ENCODE results near the gene CADPS2. TPM values are rescaled to one million over a fixed set of nuclear protein-coding genes. Genes with fewer than 3 reads are reported as not detected.
"Not testable (repeated sequence)": the region's sequence is repeated elsewhere in the genome, so short reads cannot be mapped to it uniquely, and the experiment has no call there.

CADPS2 gene
- polyA plus RNA-seq, 1 donor (not counting 4 experiments of a cell fraction or from before 2014, with no cell fraction given) = 0.35 TPM

GRCh38 chr7:122289426-122289825, 596.8 kb downstream of the CADPS2 start:
- dilution Hi-C loops (cut with MboI; ENCODE audit: extremely low pct_ligation_motif_present, low sequenced_read_pairs) = no loop called here

GRCh38 chr7:122284608-122285007, 601.7 kb downstream of the CADPS2 start:
- dilution Hi-C loops (cut with MboI; ENCODE audit: extremely low pct_ligation_motif_present, low sequenced_read_pairs); H3K79me2 ChIP-seq (ENCODE audit: control insufficient read depth, insufficient read depth, low read length); H3K4me1 ChIP-seq (ENCODE audit: control insufficient read depth, extremely low read depth, insufficient read depth, low read length); H2AFZ ChIP-seq (ENCODE audit: control insufficient read depth, low read length); H4K20me1 ChIP-seq (ENCODE audit: control insufficient read depth, extremely low read depth, insufficient read depth, low read length); H3K9ac ChIP-seq (ENCODE audit: control insufficient read depth, extremely low read depth, insufficient read depth, low read length); H3K9me1 ChIP-seq (ENCODE audit: control insufficient read depth, extremely low read depth, insufficient read depth, low read length); H3K4me2 ChIP-seq (ENCODE audit: control insufficient read depth, extremely low read depth, insufficient read depth, low read depth, low read length); H3K27me3 ChIP-seq (ENCODE audit: control insufficient read depth, extremely low read depth, insufficient read depth, low read length); H3K36me3 ChIP-seq (ENCODE audit: control insufficient read depth in 2 of 2, extremely low read depth in 1 of 2, insufficient read depth in 2 of 2, low read length in 2 of 2); H3K27ac ChIP-seq (ENCODE audit: control insufficient read depth, insufficient read depth, low read length); DNase-seq (ENCODE audit: low read depth, low spot score); H3K9me3 ChIP-seq (ENCODE audit: control insufficient read depth, low read depth, low read length); H3K4me3 ChIP-seq (ENCODE audit: control insufficient read depth in 2 of 3, extremely low read depth in 1 of 3, insufficient read depth in 2 of 3, low read depth in 1 of 3, low read length in 3 of 3); FAIRE-seq: not testable (repeated sequence)

More at GRCh38 chr7:122289426-122289825, 596.8 kb downstream of the CADPS2 start:
- no peaks in the 10 kb centered on the region for H3K9me3 ChIP-seq (ENCODE audit: control insufficient read depth, low read depth, low read length)
- H3K4me2 ChIP-seq (ENCODE audit: control insufficient read depth, extremely low read depth, insufficient read depth, low read depth, low read length) = no peak overlapping the region
- DNase-seq (ENCODE audit: low read depth, low spot score) (no peak), FAIRE-seq (no peak)
- no peak overlapping the region for H3K27ac ChIP-seq (ENCODE audit: control insufficient read depth, insufficient read depth, low read length)
- no peaks in the 10 kb centered on the region for H3K27me3 ChIP-seq (ENCODE audit: control insufficient read depth, extremely low read depth, insufficient read depth, low read length)
- H3K4me1 ChIP-seq (ENCODE audit: control insufficient read depth, extremely low read depth, insufficient read depth, low read length) = no peaks in the 10 kb centered on the region
- H3K9me1 ChIP-seq (ENCODE audit: control insufficient read depth, extremely low read depth, insufficient read depth, low read length) = no peaks in the 10 kb centered on the region
- H3K9ac ChIP-seq (ENCODE audit: control insufficient read depth, extremely low read depth, insufficient read depth, low read length) = no peak overlapping the region
- H3K4me3 ChIP-seq (ENCODE audit: control insufficient read depth in 2 of 3, extremely low read depth in 1 of 3, insufficient read depth in 2 of 3, low read depth in 1 of 3, low read length in 3 of 3) = no peak overlapping the region
- no peaks in the 10 kb centered on the region for H3K79me2 ChIP-seq (ENCODE audit: control insufficient read depth, insufficient read depth, low read length)
- TF ChIP-seq EZH2 (IDR thresholded peaks at IDR 0.05; ENCODE audit: low read length) (no peak), CTCF (optimal IDR thresholded peaks at IDR 0.05 in 1 of 3, IDR thresholded peaks at IDR 0.05 in 1 of 3, conservative IDR thresholded peaks at IDR 0.05 in 1 of 3; ENCODE audit: extremely low read depth in 1 of 3, insufficient read depth in 2 of 3, low read length in 3 of 3) (no peak)
- H4K20me1 ChIP-seq (ENCODE audit: control insufficient read depth, extremely low read depth, insufficient read depth, low read length) = no peaks in the 10 kb centered on the region
- no peak overlapping the region for H2AFZ ChIP-seq (ENCODE audit: control insufficient read depth, low read length)
- H3K36me3 ChIP-seq (ENCODE audit: control insufficient read depth in 2 of 2, extremely low read depth in 1 of 2, insufficient read depth in 2 of 2, low read length in 2 of 2) = no peaks in the 10 kb centered on the region

- H3K36me3 ChIP-seq (ENCODE audit: control insufficient read depth in 2 of 2, extremely low read depth in 1 of 2, insufficient read depth in 2 of 2, low read length in 2 of 2) = no peaks in the 10 kb centered on the region
- no peak overlapping the region for H3K27ac ChIP-seq (ENCODE audit: control insufficient read depth, insufficient read depth, low read length)
- H3K9me1 ChIP-seq (ENCODE audit: control insufficient read depth, extremely low read depth, insufficient read depth, low read length) = no peaks in the 10 kb centered on the region
- dilution Hi-C loops (cut with MboI; ENCODE audit: extremely low pct_ligation_motif_present, low sequenced_read_pairs) = no loop called here
- no peak overlapping the region for H3K4me2 ChIP-seq (ENCODE audit: control insufficient read depth, extremely low read depth, insufficient read depth, low read depth, low read length)
- TF ChIP-seq EZH2 (IDR thresholded peaks at IDR 0.05; ENCODE audit: low read length) = no peak
- no peak for TF ChIP-seq CTCF (optimal IDR thresholded peaks at IDR 0.05 in 1 of 3, IDR thresholded peaks at IDR 0.05 in 1 of 3, conservative IDR thresholded peaks at IDR 0.05 in 1 of 3; ENCODE audit: extremely low read depth in 1 of 3, insufficient read depth in 2 of 3, low read length in 3 of 3)
- H3K9ac ChIP-seq (ENCODE audit: control insufficient read depth, extremely low read depth, insufficient read depth, low read length) = no peak overlapping the region
- H4K20me1 ChIP-seq (ENCODE audit: control insufficient read depth, extremely low read depth, insufficient read depth, low read length) = no peaks in the 10 kb centered on the region
- H2AFZ ChIP-seq (ENCODE audit: control insufficient read depth, low read length) = no peak overlapping the region
- H3K79me2 ChIP-seq (ENCODE audit: control insufficient read depth, insufficient read depth, low read length) = no peaks in the 10 kb centered on the region
- no peak for FAIRE-seq
- no peaks in the 10 kb centered on the region for H3K27me3 ChIP-seq (ENCODE audit: control insufficient read depth, extremely low read depth, insufficient read depth, low read length)
- no peaks in the 10 kb centered on the region for H3K4me1 ChIP-seq (ENCODE audit: control insufficient read depth, extremely low read depth, insufficient read depth, low read length)
- no peak overlapping the region for H3K4me3 ChIP-seq (ENCODE audit: control insufficient read depth in 2 of 3, extremely low read depth in 1 of 3, insufficient read depth in 2 of 3, low read depth in 1 of 3, low read length in 3 of 3)
- DNase-seq (ENCODE audit: low read depth, low spot score) = no peak
- H3K9me3 ChIP-seq (ENCODE audit: control insufficient read depth, low read depth, low read length) = no peaks in the 10 kb centered on the region
Observed at GRCh38 chr7:122273117-122273516, 613.1 kb downstream of the CADPS2 start.

Data from keratinocyte (primary cell).